WI38 (cell line): Measurements from ENCODE around the gene ADORA3.

Experiments
- H3K4me3 ChIP-seq: 2 replicates; pipeline ENCODE4 v1.5.1; 2011; ENCODE audit warnings: low read depth, mild to moderate bottlenecking, control low read depth, low read length
- TF ChIP-seq, protein P1 (sequence below): IDR thresholded peaks from 2 replicates; pipeline ENCODE4 v1.5.1; 2012; ENCODE audit warnings: low read depth, mild to moderate bottlenecking, control low read depth, low read length

The ADORA3 gene

DNA sequence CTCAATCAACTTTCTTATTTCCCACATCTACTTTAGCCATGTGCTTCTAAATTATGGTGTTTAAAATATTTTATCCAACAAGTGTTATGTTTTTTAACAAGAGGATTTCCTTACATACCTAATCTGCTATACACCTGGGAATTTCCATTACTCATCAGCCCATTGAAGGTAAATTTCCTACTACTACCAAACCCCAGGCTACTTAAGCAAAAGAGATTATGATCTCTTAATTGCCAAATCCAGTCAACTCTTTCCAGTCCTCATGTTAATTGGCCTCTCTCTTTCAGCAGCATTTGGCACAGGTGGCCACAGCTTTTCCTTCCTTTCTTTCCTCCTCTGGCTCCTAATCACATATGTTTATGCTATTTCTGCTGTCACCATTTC lies 34.7 kb downstream of the ADORA3 start:
- H3K4me3 ChIP-seq, result no peak overlapping the region
- TF ChIP-seq, protein P1, sequence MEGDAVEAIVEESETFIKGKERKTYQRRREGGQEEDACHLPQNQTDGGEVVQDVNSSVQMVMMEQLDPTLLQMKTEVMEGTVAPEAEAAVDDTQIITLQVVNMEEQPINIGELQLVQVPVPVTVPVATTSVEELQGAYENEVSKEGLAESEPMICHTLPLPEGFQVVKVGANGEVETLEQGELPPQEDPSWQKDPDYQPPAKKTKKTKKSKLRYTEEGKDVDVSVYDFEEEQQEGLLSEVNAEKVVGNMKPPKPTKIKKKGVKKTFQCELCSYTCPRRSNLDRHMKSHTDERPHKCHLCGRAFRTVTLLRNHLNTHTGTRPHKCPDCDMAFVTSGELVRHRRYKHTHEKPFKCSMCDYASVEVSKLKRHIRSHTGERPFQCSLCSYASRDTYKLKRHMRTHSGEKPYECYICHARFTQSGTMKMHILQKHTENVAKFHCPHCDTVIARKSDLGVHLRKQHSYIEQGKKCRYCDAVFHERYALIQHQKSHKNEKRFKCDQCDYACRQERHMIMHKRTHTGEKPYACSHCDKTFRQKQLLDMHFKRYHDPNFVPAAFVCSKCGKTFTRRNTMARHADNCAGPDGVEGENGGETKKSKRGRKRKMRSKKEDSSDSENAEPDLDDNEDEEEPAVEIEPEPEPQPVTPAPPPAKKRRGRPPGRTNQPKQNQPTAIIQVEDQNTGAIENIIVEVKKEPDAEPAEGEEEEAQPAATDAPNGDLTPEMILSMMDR, result no peak

DNA sequence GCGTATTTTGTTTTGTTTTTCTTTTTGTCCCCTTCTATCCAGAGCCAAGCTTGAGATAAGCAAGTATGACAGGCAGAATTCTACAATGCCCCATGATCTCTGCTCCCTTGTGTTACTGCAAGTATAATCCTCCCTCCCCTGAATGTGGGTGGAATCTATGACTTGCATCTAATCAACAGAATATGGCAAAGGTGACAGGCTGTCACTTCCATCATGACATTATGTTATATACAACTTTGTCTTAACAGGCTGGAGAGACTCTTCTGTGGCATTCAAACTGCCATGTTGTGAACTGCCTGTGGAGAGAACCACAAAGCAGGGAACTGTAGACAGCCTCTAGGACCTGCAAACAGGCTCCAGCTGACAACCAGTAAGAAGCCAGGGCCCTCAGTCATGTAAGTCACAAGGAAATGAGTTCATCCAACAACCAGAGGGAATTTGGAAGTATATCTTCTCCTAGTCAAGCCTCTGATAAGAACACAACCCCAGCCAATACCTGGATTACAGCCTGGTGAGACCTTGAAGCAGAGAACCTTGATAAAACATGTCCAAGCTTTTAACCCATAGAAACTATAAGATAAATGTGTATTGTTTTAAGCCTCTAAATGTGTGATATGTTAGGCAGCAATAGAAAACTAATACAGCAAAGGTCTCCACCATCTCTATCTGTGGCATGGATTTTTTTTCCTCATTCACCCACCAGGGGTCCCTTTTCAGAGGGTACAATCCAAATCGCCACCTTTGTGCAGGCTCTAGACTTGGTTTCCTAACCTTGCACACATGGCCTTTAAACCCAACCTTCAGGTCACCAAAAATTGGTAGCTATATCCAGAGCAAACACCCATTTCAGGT lies 35.3 kb downstream of the ADORA3 start:
- no peak overlapping the region for H3K4me3 ChIP-seq
- TF ChIP-seq, protein P1, result no peak

DNA sequence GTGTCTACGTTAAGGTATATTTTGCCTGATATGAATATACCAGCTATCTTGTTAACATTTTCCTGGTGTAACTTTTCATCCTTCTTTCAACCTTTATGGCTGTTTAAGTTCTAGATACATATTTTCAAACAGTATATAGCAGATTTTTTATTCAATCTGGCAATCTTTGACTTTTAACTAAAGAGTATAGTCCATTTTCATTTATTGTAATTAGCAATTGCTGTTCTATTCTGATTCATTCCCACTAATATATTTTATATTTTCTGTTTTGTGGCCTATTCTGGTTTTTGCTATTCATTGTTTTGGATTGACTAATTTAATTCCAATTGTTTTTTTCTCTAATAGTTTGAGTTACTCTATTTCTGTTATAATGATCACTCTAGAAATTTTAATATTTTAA lies 37.0 kb downstream of the ADORA3 start:
- H3K4me3 ChIP-seq, result no peak overlapping the region
- TF ChIP-seq, protein P1, result no peak

DNA sequence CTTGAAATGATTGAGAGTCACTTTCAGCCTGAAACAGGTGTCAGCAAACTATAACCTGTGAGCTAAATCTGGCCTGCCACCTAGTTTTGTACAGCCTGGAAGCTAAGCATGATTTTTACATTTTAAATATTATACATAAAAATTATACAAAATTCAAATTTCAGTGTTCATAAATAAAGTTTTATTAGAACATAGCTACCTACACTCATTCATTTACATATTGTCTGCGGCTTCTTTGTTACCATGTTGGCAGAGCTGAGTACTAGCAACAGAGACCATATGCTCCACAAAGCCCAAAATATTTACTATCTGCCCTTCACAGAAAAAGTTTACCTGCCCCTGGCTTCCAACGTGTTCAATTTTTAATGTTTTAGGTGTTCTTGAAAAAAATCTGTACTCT lies 37.7 kb downstream of the ADORA3 start:
- H3K4me3 ChIP-seq, result no peak overlapping the region
- TF ChIP-seq, protein P1, result no peak

DNA sequence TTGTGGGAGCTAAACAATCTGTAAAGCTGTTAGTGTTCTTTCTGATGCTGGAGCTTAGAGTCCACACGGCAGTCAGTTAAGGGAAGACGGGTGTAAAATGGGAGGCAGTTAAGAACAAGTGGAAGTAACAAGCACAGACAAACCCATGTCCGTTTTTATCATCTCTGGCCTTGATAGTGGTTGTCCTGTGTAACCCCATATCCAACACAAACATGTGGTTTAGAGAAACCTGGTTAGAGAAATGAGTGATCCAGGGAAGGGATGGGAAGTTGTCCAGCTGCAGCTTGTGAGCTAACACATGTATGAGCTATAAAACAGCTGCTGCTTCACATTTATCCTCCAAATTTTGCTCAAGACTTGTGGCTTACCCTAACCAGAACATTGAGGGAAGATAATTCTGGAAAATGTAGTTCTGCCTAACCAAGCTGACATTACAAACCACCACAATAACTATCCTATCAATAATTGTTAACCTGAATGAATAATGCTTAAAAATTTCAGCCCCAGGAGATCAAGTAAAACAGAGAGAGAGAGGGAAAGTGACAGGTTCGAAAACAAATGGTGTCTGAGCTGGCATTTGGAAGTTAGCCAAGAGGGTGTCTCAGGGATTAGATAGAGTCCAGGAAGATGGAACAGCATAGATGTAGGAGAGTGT lies 40.3 kb downstream of the ADORA3 start:
- TF ChIP-seq, protein P1, result no peak

DNA sequence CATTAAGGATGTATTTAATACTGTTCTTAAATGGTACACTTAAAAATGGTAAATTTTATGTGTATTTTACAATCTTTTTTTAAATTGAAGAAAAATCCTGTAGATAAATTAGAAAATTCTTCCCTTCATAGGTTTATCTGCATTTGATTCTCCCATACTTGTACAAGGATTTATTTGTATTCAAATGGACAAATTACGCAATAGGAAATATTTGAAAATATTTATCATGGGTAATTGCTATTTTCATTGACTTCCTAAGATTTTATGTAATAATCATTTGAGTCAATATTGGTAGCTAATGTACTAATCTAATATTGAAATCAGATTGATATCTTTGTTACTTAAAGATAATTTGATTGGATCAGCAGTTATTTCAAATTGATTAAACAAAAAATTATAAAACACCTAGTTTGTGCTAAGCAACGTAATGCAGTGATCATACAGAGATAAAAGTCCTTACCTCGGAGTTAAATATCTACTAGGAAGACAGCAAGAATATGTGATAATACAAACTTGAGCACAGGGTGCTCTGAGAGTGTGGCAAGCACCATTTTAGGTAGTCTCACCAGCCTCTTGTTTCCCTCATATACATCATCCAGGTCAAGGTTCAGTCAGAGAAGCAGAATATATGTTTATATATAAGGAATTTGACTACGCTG lies 40.9 kb downstream of the ADORA3 start:
- TF ChIP-seq, protein P1, result no peak
- H3K4me3 ChIP-seq, result no peak overlapping the region

More for the DNA sequence above, 40.3 kb downstream of the ADORA3 start:
- no peak overlapping the region for H3K4me3 ChIP-seq

DNA sequence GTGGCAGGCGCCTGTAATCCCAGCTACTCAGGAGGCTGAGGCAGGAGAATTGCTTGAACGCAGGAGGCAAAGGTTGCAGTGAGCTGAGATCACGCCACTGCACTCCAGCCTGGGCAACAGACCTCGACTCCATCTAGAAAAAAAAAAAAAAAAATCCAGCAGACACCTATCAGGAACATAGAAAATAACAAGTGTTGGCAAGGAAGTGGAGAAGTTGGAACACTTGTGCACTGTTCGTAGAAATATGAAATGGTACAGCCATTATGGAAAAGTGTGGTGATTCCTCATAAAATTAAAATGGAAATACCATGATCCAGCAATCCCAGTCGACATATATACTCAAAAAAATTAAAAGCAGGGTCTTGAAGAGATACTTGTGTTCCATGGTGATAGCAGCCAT lies 41.7 kb downstream of the ADORA3 start:
- no peak overlapping the region for H3K4me3 ChIP-seq
- TF ChIP-seq, protein P1, result no peak
